GM18517 (cell line): Measurements from ENCODE around the gene PPIG.
"Not testable (repeated sequence)": the region's sequence is repeated elsewhere in the genome, so short reads cannot be mapped to it uniquely, and the experiment has no call there.

Experiments used
- ATAC-seq: cut with Tn5 transposase; IDR thresholded peaks from one replicate; pipeline ENCODE4 v1.9.1; 2021; ENCODE audit warnings: mild to moderate bottlenecking, moderate library complexity; ENCODE audit not compliant: unreplicated experiment

The PPIG gene

GRCh38 chr2:169585673-169586072 is 1.5 kb downstream of the PPIG start:
- no peak for ATAC-seq

GRCh38 chr2:169590804-169591203 is 6.7 kb downstream of the PPIG start:
- no peak for ATAC-seq

GRCh38 chr2:169596546-169596945 is 12.4 kb downstream of the PPIG start:
- ATAC-seq: not testable (repeated sequence)

GRCh38 chr2:169598982-169599381 is 14.8 kb downstream of the PPIG start:
- ATAC-seq: no peak

GRCh38 chr2:169599568-169599967 is 15.4 kb downstream of the PPIG start:
- ATAC-seq: no peak

GRCh38 chr2:169609264-169609663 is 25.1 kb downstream of the PPIG start:
- no peak for ATAC-seq

- ATAC-seq: no peak
Observed at GRCh38 chr2:169613876-169614275, 29.7 kb downstream of the PPIG start.

- not testable (repeated sequence) for ATAC-seq
Observed at GRCh38 chr2:169615982-169616381, 31.8 kb downstream of the PPIG start.

- no peak for ATAC-seq
Observed at GRCh38 chr2:169619946-169620345, 35.8 kb downstream of the PPIG start.

- no peak for ATAC-seq
Observed at GRCh38 chr2:169620509-169620908, 36.4 kb downstream of the PPIG start.

GRCh38 chr2:169623235-169623634 is 39.1 kb downstream of the PPIG start:
- ATAC-seq: no peak

- no peak for ATAC-seq
Observed at GRCh38 chr2:169625781-169626180, 41.6 kb downstream of the PPIG start.

- ATAC-seq: no peak
Observed at GRCh38 chr2:169636440-169637097, 52.4 kb downstream of the PPIG start.

GRCh38 chr2:169637620-169638019 is 53.5 kb downstream of the PPIG start:
- ATAC-seq: no peak

- ATAC-seq: no peak
Observed at GRCh38 chr2:169640104-169640503, 56.0 kb downstream of the PPIG start.

GRCh38 chr2:169641464-169641863 is 57.3 kb downstream of the PPIG start:
- ATAC-seq: no peak

GRCh38 chr2:169644173-169644572 is 60.0 kb downstream of the PPIG start:
- no peak for ATAC-seq

- ATAC-seq: no peak
Observed at GRCh38 chr2:169647496-169647895, 63.3 kb downstream of the PPIG start.

GRCh38 chr2:169649278-169649677 is 65.1 kb downstream of the PPIG start:
- no peak for ATAC-seq

- no peak for ATAC-seq
Observed at GRCh38 chr2:169653636-169654035, 69.5 kb downstream of the PPIG start.

GRCh38 chr2:169656164-169656563 is 72.0 kb downstream of the PPIG start:
- ATAC-seq: no peak

- ATAC-seq: no peak
Observed at GRCh38 chr2:169658877-169659276, 74.7 kb downstream of the PPIG start.

GRCh38 chr2:169659320-169659719 is 75.2 kb downstream of the PPIG start:
- no peak for ATAC-seq
